PC-3 (cell line): ENCODE measurements around the gene SUSD3.

Experiments
- EZH2 ChIP-seq: fragments of 300-600 bp; sonication (generic); IDR thresholded peaks from one replicate; pipeline ENCODE4 v1.6.1; 2017; ENCODE audit warnings: antibody characterized with exemption, mild to moderate bottlenecking, low read length; ENCODE audit not compliant: unreplicated experiment
- EZH2phosphoT487 ChIP-seq: fragments of 300-600 bp; sonication (generic); IDR thresholded peaks from 2 replicates; pipeline ENCODE4 v1.6.1; 2018; ENCODE audit warnings: mild to moderate bottlenecking, antibody characterized with exemption, low read length, borderline replicate concordance
- TF ChIP-seq, protein P1 (sequence below): fragments of 300-600 bp; sonication (generic); conservative IDR thresholded peaks from 2 replicates; pipeline ENCODE4 v1.5.1; 2017; ENCODE audit warnings: antibody characterized with exemption, low read depth, mild to moderate bottlenecking, low read length

DNA sequence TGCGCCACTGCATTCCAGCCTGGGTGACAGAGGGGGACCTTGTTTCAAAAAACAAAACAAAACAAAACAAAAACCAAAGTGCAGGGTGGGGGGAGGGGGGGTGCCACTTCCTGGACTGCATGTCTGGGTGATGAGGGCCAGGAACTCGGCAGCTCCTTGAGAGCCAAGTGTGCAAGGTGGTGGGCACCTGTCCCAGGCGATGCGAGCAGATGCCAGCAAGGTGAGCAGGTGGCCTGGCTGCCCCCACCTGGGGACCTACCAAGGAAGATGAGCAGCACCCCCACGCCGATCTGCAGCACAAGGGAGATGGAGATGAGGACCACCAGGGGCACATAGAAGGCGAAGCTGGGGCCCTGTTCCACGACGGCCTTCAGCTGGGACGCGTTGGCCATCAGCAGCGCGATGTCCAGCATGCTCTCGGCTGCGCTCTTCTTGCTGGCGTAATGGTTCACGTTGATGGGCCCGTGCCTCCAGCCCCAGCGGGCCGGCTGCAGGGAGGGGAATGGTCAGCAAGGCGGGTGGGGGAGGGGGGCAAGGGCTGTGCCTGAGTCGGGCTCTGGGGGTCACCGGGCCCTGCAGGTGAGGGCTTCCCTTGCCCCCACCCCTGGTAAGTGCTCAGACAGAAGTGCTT, 67.8 kb downstream of the SUSD3 start:
- TF ChIP-seq, protein P1, sequence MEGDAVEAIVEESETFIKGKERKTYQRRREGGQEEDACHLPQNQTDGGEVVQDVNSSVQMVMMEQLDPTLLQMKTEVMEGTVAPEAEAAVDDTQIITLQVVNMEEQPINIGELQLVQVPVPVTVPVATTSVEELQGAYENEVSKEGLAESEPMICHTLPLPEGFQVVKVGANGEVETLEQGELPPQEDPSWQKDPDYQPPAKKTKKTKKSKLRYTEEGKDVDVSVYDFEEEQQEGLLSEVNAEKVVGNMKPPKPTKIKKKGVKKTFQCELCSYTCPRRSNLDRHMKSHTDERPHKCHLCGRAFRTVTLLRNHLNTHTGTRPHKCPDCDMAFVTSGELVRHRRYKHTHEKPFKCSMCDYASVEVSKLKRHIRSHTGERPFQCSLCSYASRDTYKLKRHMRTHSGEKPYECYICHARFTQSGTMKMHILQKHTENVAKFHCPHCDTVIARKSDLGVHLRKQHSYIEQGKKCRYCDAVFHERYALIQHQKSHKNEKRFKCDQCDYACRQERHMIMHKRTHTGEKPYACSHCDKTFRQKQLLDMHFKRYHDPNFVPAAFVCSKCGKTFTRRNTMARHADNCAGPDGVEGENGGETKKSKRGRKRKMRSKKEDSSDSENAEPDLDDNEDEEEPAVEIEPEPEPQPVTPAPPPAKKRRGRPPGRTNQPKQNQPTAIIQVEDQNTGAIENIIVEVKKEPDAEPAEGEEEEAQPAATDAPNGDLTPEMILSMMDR: no peak
- TF ChIP-seq EZH2phosphoT487 (no peak), EZH2 (no peak)
